BJ (cell line): ENCODE results near the gene STOX2. TPM values are rescaled to one million over a fixed set of nuclear protein-coding genes. Genes with fewer than 3 reads are reported as not detected.

Source experiments
- CTCF ChIA-PET: fragments of 350-600 bp; formaldehyde crosslinking; extraction: SDS; loops from one replicate; lab custom pipeline; 2021; ENCODE audit warnings: antibody characterized with exemption, inconsistent platforms; lab: Yijun Ruan, JAX
- POLR2A ChIA-PET: fragments of 300-600 bp; sonication (Branson Sonifier 250); formaldehyde crosslinking; extraction: SDS; loops from one replicate; lab custom pipeline; 2021; ENCODE audit warnings: antibody characterized with exemption; lab: Charles Lee
- DNase-seq: peaks from one replicate; pipeline ENCODE4 v3.0.0-alpha.2; 2011; ENCODE audit warnings: low read depth
- H3K27me3 ChIP-seq: 2 replicates; pipeline ENCODE4 v1.6.0; 2011; ENCODE audit warnings: low read length; ENCODE audit not compliant: control insufficient read depth, insufficient read depth
- H3K36me3 ChIP-seq: 2 replicates; pipeline ENCODE4 v1.5.1; 2011; ENCODE audit warnings: low read length; ENCODE audit not compliant: control insufficient read depth, insufficient read depth
- H3K4me3 ChIP-seq: 2 replicates; pipeline ENCODE4 v1.5.1; 2011; ENCODE audit warnings: low read depth, mild to moderate bottlenecking, control low read depth, low read length
- CTCF ChIP-seq: IDR thresholded peaks from 2 replicates; pipeline ENCODE4 v1.5.1; 2011; ENCODE audit warnings: low read depth, mild to moderate bottlenecking, control low read depth, inconsistent platforms, low read length, moderate library complexity; ENCODE audit not compliant: insufficient read depth
- polyA plus RNA-seq: library from polyadenylated mRNA; depleted of rRNA; stranded (reverse); fragments of >200 nt; gene quantifications from 2 replicates; pipeline ENCODE4 v1.2.3, GENCODE V29; 2011

Gene STOX2
- polyA plus RNA-seq, 1 experiment, result 0.27 TPM

- ChIA-PET POLR2A (no interaction called here), CTCF (no interaction called here)
- Histone ChIP-seq H3K4me3 (no peak overlapping the region), H3K36me3 (no peaks in the 10 kb centered on the region), H3K27me3 (no peaks in the 10 kb centered on the region)
- DNase-seq, result no peak
- no peak for TF ChIP-seq CTCF
Measured at GRCh38 chr4:184011826-184012380, 106.8 kb downstream of the STOX2 start.

DNA sequence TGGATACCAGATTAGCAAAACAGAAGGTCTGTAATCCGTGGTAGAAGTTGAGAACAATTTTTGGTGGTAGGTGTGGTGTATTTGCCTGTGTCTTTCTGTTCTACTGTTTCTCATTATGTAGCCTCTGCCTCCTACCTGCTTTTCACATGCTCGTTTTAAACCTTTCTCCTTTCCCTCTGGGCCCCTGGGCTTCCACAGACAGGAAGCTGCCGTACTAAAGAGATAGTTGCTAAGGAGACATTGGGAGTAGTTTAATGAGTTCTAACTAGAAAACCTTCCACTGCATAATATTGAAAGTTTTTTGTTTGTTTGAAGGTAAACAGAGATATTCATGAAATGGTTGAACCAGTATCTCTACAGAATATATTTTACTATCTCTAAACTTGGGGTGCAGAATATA lies 107.8 kb downstream of the STOX2 start:
- H3K36me3 ChIP-seq, result no peaks in the 10 kb centered on the region
- H3K4me3 ChIP-seq, result no peak overlapping the region
- no peak for TF ChIP-seq CTCF
- no peak for DNase-seq
- ChIA-PET CTCF (no interaction called here), POLR2A (no interaction called here)
- H3K27me3 ChIP-seq, result no peaks in the 10 kb centered on the region

DNA sequence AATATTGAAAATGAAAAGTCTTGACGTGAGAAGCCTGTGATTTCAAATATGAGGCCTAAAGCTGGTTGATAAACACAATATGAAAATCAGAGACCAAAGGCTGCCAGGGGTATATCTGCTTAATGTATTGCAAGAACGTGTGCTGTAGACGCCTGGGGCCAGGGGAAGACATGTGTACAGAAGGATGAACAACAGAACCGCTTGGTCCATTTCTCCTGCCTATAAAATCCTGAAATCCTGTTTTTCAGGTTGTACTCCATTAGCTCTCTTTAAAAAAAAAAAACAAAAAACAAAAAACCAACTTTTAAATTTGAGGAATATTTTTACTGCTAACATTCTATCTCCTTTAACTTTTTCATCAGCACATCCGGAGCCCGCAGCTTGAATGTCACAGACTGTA lies 109.2 kb downstream of the STOX2 start:
- ChIA-PET POLR2A (no interaction called here), CTCF (no interaction called here)
- no peak for DNase-seq
- Histone ChIP-seq H3K36me3 (no peaks in the 10 kb centered on the region), H3K27me3 (no peaks in the 10 kb centered on the region), H3K4me3 (no peak overlapping the region)
- no peak for TF ChIP-seq CTCF

DNA sequence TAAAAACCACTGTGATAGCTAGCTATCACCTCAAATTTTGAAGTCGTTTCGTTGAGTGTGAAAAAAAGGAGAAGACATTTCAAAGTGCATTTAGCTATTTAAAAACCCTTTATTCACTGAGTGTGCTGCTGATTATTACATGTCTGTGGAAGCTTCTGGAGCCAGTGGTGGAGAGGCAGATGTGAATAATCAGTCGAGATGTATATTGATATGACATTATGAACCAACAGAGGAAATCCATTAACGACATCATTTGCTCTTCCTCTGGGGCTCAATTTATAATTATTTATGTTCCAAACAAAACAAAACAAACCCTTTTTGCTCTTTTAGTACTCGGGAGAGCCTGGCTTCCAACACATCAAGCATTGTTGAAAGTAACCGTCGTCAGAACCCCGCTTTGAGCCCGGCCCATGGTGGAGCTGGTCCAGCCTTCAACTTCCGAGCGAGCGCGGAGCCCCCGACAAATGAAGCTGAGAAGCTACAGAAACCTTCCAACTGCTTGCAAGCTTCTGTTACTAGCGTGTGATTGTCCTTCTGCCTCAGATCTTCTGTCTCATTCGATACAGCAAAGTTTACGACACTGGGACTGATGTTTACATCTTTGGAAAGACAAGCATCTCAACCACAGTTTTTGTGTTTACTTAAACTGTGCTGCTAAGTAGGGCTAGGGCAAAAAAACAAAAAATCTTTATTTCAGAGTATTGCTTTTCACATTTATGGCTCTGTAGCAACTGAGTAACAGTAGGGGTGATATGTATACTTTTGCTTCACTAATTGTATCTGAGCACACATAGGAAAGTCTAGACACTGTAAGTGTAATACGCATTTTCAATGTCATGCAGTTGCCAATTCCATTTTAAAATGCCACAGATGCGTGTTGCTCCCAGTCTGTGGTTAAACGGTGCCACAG lies 111.9 kb downstream of the STOX2 start:
- Histone ChIP-seq H3K27me3 (no peaks in the 10 kb centered on the region), H3K4me3 (no peak overlapping the region), H3K36me3 (no peaks in the 10 kb centered on the region)
- no peak for TF ChIP-seq CTCF
- no peak for DNase-seq
- POLR2A ChIA-PET, result no interaction called here
- CTCF ChIA-PET, result no interaction called here

- DNase-seq, result no peak
- ChIA-PET CTCF (no interaction called here), POLR2A (no interaction called here)
- Histone ChIP-seq H3K4me3 (no peak overlapping the region), H3K36me3 (no peaks in the 10 kb centered on the region), H3K27me3 (no peaks in the 10 kb centered on the region)
- no peak for TF ChIP-seq CTCF
Measured at GRCh38 chr4:184019076-184019475, 114.0 kb downstream of the STOX2 start.
